HEK293T (cell line): Measurements from ENCODE around the gene TCOF1.

Experiments
- CTCF ChIA-PET: fragments of 350-600 bp; formaldehyde crosslinking; extraction: SDS; loops from one replicate; lab custom pipeline; 2021; ENCODE audit warnings: antibody characterized with exemption, inconsistent platforms; lab: Yijun Ruan, JAX
- POLR2A ChIA-PET: fragments of 350-600 bp; formaldehyde crosslinking; extraction: SDS; loops from one replicate; lab custom pipeline; 2020; ENCODE audit warnings: antibody characterized with exemption, inconsistent platforms; lab: Yijun Ruan, JAX
- DNase-seq: peaks from one replicate; pipeline ENCODE4 v3.0.0; 2012; ENCODE audit warnings: mixed read lengths; ENCODE audit errors: extremely low spot score
- ARNT ChIP-seq: fragments of 450-650 bp; IDR thresholded peaks from 2 replicates; pipeline ENCODE4 v1.6.1; 2017; ENCODE audit warnings: mild to moderate bottlenecking
- BHLHE40 ChIP-seq: fragments of 450-650 bp; IDR thresholded peaks from 2 replicates; pipeline ENCODE4 v1.6.1; 2016; ENCODE audit warnings: mild to moderate bottlenecking, moderate library complexity, borderline replicate concordance
- CTBP1 ChIP-seq: fragments of 450-650 bp; IDR thresholded peaks from 2 replicates; pipeline ENCODE4 v1.6.1; 2016; ENCODE audit warnings: borderline replicate concordance
- ELF4 ChIP-seq: fragments of 450-650 bp; IDR thresholded peaks from 2 replicates; pipeline ENCODE4 v1.6.1; 2017; ENCODE audit warnings: antibody characterized with exemption
- FOXA1 ChIP-seq: fragments of 450-650 bp; IDR thresholded peaks from 2 replicates; pipeline ENCODE4 v1.6.1; 2016; ENCODE audit warnings: mild to moderate bottlenecking
- FOXK2 ChIP-seq: fragments of 450-650 bp; IDR thresholded peaks from 2 replicates; pipeline ENCODE4 v1.6.1; 2016; ENCODE audit warnings: mild to moderate bottlenecking
- FOXM1 ChIP-seq: fragments of 450-650 bp; IDR thresholded peaks from 2 replicates; pipeline ENCODE4 v1.6.1; 2017; ENCODE audit warnings: mild to moderate bottlenecking, borderline replicate concordance
- HDGF ChIP-seq: fragments of 450-650 bp; IDR thresholded peaks from 2 replicates; pipeline ENCODE4 v1.6.1; 2017; ENCODE audit warnings: antibody characterized with exemption, borderline replicate concordance
- L3MBTL2 ChIP-seq: fragments of 450-650 bp; conservative IDR thresholded peaks from 2 replicates; pipeline ENCODE4 v1.6.1; 2016; ENCODE audit warnings: mild to moderate bottlenecking
- LEF1 ChIP-seq: fragments of 450-650 bp; IDR thresholded peaks from 2 replicates; pipeline ENCODE4 v1.6.1; 2017; ENCODE audit warnings: mild to moderate bottlenecking, borderline replicate concordance
- NFRKB ChIP-seq: fragments of 450-650 bp; IDR thresholded peaks from 2 replicates; pipeline ENCODE4 v1.6.1; 2016; ENCODE audit warnings: mild to moderate bottlenecking, moderate library complexity
- PKNOX1 ChIP-seq: fragments of 450-650 bp; IDR thresholded peaks from 2 replicates; pipeline ENCODE4 v1.6.1; 2016
- SP1 ChIP-seq: fragments of 450-650 bp; IDR thresholded peaks from 2 replicates; pipeline ENCODE4 v1.6.1; 2017
- SUZ12 ChIP-seq: fragments of 450-650 bp; IDR thresholded peaks from 2 replicates; pipeline ENCODE4 v1.6.1; 2016; ENCODE audit warnings: mild to moderate bottlenecking
- TARDBP ChIP-seq: fragments of 450-650 bp; IDR thresholded peaks from 2 replicates; pipeline ENCODE4 v1.6.1; 2016
- ZNF384 ChIP-seq: fragments of 450-650 bp; IDR thresholded peaks from 2 replicates; pipeline ENCODE4 v1.6.1; 2016

Gene TCOF1

GRCh38 chr5:150391986-150392385, 34.5 kb downstream of the TCOF1 start:
- ChIA-PET CTCF (interaction anchor here (0.6 kb wide), 1 partner anchor 67 kb away, joined by 4 read pairs; no protein-coding TSS in a partner anchor), POLR2A (interaction anchor here (0.9 to 1.2 kb wide), 2 partner anchors 31 to 309 kb away, joined by 3 read pairs; partner anchors contain the start of gene RBM22)
- no peak for DNase-seq
- TF ChIP-seq ELF4 (no peak), ARNT (no peak), BHLHE40 (no peak), CTBP1 (no peak), SP1 (no peak), HDGF (no peak), SUZ12 (no peak), FOXM1 (no peak), TARDBP (no peak), PKNOX1 (no peak), ZNF384 (no peak), FOXK2 (no peak), L3MBTL2 (no peak), NFRKB (no peak)

DNA sequence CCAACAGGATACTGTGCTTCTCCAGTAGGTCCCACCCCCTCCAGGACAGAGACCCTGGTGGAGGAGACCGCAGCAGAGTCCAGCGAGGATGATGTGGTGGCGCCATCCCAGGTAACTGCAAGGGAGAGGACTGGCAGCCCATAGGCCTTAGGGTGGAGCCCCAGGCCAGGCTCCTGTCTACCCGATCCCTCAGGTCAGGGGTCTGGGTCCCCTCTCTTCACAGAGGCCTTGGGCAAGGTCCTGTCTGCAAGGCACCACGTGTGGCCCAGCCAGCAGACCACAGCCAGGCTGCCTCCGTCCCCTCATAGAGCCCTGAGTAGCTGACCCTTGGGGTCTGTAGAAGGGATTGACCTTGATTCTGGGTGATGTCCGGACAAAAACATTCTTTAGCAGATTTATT, 35.2 kb downstream of the TCOF1 start:
- DNase-seq = no peak
- ChIA-PET CTCF (interaction anchor here (0.6 kb wide), 1 partner anchor 68 kb away, joined by 4 read pairs; no protein-coding TSS in a partner anchor), POLR2A (no interaction called here)
- TF ChIP-seq L3MBTL2 (no peak), FOXA1 (no peak), HDGF (no peak), PKNOX1 (no peak)

DNA sequence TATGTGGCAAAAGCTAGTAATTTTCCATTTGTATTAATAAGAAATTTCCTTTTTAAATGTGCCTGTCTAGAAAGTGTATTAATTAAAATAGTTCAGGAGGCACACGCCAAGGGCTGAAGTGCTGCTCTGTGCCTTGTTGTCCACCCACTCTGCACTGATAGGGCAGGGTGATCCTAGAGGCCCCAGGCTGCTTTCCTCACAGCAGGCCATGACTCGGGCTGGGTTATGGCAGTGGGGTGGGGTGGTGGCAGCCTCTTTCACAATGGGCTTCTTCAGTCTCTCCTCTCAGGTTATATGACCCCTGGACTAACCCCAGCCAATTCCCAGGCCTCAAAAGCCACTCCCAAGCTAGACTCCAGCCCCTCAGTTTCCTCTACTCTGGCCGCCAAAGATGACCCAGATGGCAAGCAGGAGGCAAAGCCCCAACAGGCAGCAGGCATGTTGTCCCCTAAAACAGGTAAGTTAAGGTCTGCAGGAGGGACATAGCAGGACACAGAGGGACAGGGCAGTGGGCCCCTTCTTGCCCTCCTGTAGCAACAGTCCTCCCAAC, 35.7 kb downstream of the TCOF1 start:
- no peak for DNase-seq
- ChIA-PET CTCF (no interaction called here), POLR2A (no interaction called here)
- TF ChIP-seq HDGF (no peak), ELF4 (no peak), FOXA1 (no peak), SUZ12 (no peak), L3MBTL2 (no peak), NFRKB (no peak), CTBP1 (no peak), LEF1 (no peak), ZNF384 (no peak), FOXM1 (no peak), SP1 (no peak), BHLHE40 (no peak)

GRCh38 chr5:150394131-150394530, 36.6 kb downstream of the TCOF1 start:
- TF ChIP-seq NFRKB (no peak), LEF1 (no peak), FOXK2 (no peak), SUZ12 (no peak), ARNT (no peak), SP1 (no peak), FOXM1 (no peak), L3MBTL2 (no peak), CTBP1 (no peak), HDGF (no peak), PKNOX1 (no peak), BHLHE40 (no peak), ZNF384 (no peak)
- CTCF ChIA-PET = no interaction called here
- DNase-seq = no peak
- POLR2A ChIA-PET = no interaction called here

GRCh38 chr5:150394912-150395687, 37.6 kb downstream of the TCOF1 start:
- ChIA-PET POLR2A (no interaction called here), CTCF (no interaction called here)
- DNase-seq = no peak
- TF ChIP-seq CTBP1 (no peak), SUZ12 (no peak), SP1 (no peak), FOXA1 (no peak)

DNA sequence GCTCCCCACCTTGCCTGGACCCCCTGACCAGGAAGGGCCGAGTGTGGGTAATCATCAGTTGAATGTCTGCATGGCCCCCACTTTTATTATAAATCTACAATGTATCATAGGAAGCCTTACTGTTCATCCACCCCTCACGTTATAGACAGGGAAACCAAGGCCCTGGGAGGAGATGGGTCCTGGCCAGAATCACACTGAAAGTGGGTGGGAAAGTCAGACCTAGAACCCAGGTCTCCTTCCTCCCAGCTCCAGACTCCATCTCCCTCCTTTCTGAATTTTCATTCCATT, 38.1 kb downstream of the TCOF1 start:
- TF ChIP-seq TARDBP = no peak
- TF ChIP-seq ELF4 = no peak
- no peak for TF ChIP-seq FOXA1
- TF ChIP-seq ZNF384 = no peak
- no peak for TF ChIP-seq L3MBTL2
- no peak for TF ChIP-seq ARNT
- no peak for TF ChIP-seq NFRKB
- no peak for TF ChIP-seq SP1
- no peak for TF ChIP-seq FOXK2
- no peak for TF ChIP-seq PKNOX1
- TF ChIP-seq FOXM1 = no peak
- no peak for TF ChIP-seq HDGF
- TF ChIP-seq BHLHE40 = no peak
- POLR2A ChIA-PET = no interaction called here
- CTCF ChIA-PET = no interaction called here
- no peak for DNase-seq
